ENCODE data around the gene STAT4.

DNA sequence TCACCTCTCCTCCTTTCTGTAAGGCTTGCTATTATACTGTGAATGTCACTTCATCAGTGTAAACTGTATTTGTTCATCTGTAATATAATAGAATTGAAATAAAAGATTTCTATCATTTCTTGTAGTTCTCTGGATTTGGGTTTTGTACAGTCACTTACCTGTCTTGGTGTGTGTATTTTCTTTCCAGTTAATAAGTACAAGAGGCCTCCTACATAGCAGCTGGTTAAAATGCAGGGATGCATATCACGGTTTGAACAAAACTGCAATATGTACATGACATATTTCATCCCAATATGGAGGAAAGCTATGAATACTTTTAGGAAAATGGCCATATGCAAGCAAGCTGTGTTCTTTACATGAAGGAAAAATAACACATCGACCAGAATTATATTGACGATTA is 131.4 kb downstream of the STAT4 start:
- TF ChIP-seq, protein P1, sequence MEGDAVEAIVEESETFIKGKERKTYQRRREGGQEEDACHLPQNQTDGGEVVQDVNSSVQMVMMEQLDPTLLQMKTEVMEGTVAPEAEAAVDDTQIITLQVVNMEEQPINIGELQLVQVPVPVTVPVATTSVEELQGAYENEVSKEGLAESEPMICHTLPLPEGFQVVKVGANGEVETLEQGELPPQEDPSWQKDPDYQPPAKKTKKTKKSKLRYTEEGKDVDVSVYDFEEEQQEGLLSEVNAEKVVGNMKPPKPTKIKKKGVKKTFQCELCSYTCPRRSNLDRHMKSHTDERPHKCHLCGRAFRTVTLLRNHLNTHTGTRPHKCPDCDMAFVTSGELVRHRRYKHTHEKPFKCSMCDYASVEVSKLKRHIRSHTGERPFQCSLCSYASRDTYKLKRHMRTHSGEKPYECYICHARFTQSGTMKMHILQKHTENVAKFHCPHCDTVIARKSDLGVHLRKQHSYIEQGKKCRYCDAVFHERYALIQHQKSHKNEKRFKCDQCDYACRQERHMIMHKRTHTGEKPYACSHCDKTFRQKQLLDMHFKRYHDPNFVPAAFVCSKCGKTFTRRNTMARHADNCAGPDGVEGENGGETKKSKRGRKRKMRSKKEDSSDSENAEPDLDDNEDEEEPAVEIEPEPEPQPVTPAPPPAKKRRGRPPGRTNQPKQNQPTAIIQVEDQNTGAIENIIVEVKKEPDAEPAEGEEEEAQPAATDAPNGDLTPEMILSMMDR (IDR thresholded peaks at IDR 0.05; ENCODE audit: insufficient read depth, low read length, poor library complexity, severe bottlenecking), result no peak
- no peak for TF ChIP-seq EZH2phosphoT487 (conservative IDR thresholded peaks at IDR 0.05; ENCODE audit: low read length)
